Gastrocnemius medialis (tissue), 4 donors: ENCODE measurements around the gene SCAF11.

ENCODE experiments used
- POLR2A ChIP-seq, 2 donors: fragments of 450-650 bp; IDR thresholded peaks; one replicate each; pipeline ENCODE4 v1.6.1; 2017; ENCODE audit warnings: antibody characterized with exemption in 2 of 2, mild to moderate bottlenecking in 2 of 2, moderate library complexity in 2 of 2
- TF ChIP-seq, protein P1 (sequence below), 5 experiments: fragments of 450-650 bp in 3 of 5; fragments of 200-600 bp in 2 of 5; sonication (generic) in 2 of 5; IDR thresholded peaks in 4 of 5; conservative IDR thresholded peaks in 1 of 5; 1 replicate in 4 of 5; 2 replicates in 1 of 5; pipeline ENCODE4 v1.5.1; 2016 to 2019; ENCODE audit warnings: antibody characterized with exemption in 5 of 5, mild to moderate bottlenecking in 3 of 5, moderate library complexity in 3 of 5

DNA sequence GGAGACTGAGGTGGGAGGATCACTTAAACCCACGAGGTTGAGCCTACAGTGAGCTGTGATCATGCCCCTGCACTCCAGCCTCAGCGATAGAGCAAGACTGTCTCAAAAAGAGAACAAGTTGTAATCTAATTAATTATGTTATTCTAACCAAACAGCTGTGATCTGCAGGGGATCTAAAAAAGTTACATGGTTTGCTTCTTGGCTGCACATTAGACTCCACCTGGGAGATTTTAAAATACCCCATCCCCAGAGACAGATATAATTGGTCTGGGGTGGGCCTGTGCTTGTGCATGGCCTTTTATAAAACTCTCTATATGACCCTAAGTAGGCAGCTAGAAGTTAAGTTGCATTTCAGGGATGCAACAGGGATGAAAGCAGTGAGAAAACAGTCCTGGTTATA, 76.7 kb downstream of the SCAF11 start:
- TF ChIP-seq, protein P1, sequence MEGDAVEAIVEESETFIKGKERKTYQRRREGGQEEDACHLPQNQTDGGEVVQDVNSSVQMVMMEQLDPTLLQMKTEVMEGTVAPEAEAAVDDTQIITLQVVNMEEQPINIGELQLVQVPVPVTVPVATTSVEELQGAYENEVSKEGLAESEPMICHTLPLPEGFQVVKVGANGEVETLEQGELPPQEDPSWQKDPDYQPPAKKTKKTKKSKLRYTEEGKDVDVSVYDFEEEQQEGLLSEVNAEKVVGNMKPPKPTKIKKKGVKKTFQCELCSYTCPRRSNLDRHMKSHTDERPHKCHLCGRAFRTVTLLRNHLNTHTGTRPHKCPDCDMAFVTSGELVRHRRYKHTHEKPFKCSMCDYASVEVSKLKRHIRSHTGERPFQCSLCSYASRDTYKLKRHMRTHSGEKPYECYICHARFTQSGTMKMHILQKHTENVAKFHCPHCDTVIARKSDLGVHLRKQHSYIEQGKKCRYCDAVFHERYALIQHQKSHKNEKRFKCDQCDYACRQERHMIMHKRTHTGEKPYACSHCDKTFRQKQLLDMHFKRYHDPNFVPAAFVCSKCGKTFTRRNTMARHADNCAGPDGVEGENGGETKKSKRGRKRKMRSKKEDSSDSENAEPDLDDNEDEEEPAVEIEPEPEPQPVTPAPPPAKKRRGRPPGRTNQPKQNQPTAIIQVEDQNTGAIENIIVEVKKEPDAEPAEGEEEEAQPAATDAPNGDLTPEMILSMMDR (IDR thresholded peaks at IDR 0.05 in 4 of 5, conservative IDR thresholded peaks at IDR 0.05 in 1 of 5) = no peak
- TF ChIP-seq POLR2A (IDR thresholded peaks at IDR 0.05) = no peak
